T follicular helper cell (primary cell): ENCODE results near the gene UIMC1.

Experiments
- DNase-seq: peaks from one replicate; pipeline ENCODE4 v3.0.0-alpha.2; 2020; ENCODE audit warnings: low read depth

UIMC1 gene

DNA sequence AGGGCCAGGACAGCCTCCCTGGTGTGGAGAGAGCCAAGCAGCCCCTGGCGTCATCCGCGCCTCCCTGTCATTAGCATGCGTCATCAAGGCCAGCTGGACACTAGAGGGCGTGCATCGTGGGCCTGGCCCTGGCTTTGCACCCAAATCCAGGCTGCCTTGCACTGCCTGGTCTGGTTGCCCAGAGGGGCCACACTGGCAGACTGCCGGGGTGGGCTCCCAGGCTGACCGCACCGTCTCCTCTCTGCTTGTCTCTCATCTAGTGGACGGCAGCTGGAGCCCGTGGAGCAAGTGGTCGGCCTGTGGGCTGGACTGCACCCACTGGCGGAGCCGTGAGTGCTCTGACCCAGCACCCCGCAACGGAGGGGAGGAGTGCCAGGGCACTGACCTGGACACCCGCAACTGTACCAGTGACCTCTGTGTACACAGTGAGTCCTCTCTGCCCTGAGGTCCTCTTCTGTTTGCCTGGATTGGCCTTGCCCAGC lies 136.4 kb downstream of the UIMC1 start:
- DNase-seq: no peak

DNA sequence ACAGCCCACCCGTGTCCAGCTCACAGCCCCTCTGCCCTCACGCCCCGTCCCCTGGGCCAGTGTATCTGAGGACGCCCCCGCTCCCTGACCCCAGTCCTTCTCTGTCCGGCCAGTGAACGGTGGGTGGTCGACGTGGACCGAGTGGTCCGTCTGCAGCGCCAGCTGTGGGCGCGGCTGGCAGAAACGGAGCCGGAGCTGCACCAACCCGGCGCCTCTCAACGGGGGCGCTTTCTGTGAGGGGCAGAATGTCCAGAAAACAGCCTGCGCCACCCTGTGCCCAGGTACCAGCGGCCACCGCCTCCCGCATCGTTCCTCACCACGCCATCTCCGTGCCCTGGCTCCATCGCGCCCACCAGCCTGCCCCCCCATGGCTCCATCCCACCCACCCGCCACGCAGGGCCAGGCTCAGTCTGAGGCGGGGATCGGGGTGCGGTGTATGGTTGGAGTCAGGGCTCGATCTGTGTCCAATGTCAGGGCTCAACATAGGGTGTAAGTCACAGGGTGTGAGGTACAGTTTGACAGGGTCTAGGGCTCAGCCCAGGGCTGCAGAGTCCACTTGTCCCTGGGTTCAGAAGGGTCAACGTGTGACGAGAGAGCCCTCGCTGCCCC lies 137.0 kb downstream of the UIMC1 start:
- DNase-seq: no peak

DNA sequence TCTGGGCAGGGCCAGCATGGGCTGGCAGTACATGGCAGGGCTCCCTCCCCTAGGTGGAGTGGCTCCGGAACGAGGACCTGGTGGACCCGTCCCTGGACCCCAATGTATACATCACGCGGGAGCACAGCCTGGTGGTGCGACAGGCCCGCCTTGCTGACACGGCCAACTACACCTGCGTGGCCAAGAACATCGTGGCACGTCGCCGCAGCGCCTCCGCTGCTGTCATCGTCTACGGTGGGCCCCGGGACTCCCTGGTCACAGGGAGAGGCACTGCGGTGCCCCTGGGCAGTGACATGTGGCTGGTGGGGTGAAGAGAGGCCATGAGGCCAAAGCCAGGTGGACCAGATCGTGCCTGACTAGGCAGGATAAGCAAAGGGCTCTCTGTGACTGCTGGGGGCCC lies 137.8 kb downstream of the UIMC1 start:
- DNase-seq: no peak

- no peak for DNase-seq
These were observed 138.5 kb downstream of the UIMC1 start for GRCh38 chr5:176868126-176868525.

DNA sequence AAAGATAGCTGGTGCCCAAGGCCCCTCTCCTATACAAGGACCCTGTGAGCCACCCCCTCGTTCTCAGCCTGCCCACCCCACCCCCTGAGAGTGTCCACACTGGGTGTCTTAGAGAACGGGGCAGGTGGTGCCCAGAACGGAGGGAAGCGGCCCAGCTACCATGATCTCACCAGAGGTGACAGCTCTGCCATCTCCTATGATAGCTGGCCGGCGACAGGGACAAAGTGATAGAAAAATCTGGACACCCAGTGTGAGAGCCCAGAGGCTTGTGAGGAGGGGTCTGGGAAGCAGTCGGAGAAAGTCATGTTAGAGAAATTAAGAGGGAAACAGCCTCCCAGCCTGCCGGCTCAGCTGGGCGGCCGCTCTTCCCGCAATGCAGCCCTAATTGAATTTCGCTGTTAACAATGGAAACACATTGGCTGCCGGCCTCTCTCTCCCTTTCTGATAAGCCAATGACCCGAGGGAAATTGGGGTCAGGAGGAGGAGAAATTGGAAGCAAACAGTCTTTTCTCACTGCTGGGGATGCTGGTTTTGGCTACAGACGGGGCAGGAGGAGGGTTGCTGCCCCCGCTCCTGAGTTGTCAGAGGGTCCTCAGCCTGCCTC lies 139.8 kb downstream of the UIMC1 start:
- no peak for DNase-seq

DNA sequence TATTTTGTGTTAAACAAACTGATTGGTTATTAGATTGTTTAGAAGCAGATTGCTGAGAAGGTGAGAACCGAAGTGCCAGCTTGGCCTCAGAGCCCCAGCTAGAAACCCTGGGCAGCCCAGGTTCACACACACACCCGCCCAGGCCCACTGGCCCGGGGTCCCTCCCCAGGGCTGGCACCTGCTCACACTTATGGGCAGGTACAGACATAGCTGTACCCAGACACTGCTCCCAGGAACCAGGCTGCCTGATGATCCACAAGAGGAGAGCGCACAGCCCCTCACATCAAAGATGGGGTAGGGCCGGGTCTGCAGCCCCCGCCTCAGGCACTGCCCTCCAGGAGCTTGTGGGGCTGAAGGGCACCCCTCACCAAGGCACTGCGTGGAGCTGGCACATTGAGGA lies 140.6 kb downstream of the UIMC1 start:
- DNase-seq: no peak

DNA sequence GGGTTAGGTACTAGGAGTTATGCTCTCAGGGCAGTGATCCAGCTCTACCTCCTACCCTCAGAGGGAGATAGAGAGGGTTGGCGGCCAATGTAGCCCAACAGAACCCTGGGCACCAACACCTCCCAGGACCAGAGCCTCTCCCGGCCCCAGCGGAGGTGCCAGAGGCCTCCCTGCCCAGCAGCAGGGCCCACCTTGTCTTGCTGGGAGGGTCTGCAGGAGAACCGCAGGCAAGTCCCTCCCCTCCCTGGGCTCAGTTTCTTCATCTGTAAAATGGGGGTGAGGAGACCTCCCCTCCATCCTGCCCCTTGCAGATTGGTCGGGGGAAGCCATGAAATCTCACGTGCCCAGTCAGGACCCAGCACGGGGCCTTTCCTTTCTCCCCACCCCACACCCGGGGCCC lies 141.8 kb downstream of the UIMC1 start:
- no peak for DNase-seq

DNA sequence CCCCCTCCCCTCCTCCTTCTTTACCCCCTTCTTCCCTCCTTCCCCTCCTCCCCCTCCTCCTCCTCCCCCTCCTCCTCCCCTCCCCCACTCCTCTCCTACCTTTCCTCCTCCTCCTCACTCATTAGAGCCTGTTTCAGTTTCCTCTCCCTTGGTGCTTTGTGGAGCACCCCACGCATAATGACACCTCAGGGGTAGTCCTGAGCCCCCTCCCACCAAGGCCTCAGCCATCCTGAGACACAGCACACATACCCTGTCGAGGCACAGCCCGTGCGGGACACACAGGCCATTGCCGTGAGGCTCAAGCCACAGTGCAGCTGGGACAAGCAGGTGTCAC lies 142.8 kb downstream of the UIMC1 start:
- no peak for DNase-seq

DNA sequence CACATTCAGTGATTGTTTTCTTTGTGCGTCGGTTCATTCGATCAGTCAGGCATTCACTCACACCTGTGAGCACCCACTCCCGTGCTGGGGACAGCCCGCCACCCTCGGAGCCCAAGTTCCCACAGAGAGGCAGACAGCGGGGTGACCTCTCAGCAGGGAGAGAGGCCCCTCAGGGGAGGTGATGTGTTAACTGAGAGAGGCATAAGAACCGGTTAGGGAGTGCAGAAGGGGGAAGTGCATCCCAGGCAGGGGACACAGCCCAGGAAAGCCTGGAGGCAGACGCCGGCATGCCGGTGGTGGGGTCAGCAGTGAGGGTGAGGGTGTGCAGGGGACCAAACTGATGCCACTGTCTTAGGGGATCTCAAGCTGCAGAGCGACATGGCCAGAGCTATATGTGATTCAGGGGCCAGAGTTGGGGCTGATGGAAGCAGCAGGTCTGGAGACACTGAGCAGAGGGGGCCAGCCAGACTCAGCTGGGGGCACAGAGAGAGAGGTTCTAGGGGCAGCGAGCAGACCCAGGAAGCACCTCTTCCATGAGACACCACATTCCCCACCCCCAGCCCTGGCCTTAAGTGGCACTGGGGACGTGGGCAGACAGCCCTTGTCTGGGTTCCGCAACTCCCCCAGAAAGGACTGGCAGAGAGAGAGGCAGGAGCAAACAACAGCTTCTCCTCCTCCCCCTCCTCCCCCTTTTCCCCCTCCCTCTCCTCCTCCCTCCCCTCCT lies 143.4 kb downstream of the UIMC1 start:
- no peak for DNase-seq

- no peak for DNase-seq
These were observed 144.1 kb downstream of the UIMC1 start for GRCh38 chr5:176862330-176862995.

GRCh38 chr5:176861276-176861675 lies 145.3 kb downstream of the UIMC1 start:
- DNase-seq: no peak

DNA sequence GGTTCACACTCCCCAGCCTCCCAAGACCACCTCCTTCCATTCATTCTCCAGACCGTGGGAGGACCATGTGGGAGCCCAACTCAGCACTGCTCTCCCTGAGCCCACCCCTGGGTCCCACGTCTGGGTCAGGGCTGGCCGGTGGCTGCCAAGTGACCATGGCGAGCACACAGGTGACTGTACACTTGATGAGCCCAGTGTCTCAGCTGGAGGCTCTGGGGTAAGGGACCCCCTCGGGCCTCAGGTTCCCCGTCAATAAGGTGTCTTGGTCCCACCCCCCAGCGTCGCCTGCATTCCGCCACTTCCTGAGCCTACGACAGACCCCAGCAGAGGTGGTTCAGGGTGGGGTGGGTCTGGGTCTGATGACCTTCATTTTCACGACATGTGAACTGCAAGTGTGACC lies 146.2 kb downstream of the UIMC1 start:
- DNase-seq: no peak

DNA sequence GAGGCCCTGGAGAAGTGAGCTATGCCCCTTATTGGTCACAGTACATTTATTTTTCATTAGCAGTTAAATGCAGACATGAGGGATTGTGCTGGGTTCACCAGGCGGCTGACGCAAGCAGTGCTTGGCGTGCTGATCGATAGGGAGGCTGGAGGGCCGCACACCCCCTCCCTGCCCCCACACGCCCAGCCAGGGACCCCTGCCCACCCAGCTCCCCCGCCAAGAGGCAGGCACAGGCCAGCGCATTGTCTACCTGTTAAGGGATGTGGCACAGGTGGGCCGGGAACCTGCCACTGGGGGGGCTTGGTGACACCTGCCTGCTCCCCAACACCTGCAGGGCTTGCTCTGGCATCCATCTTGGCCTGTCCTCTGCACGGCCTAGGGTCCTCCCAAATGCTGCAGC lies 146.7 kb downstream of the UIMC1 start:
- no peak for DNase-seq

DNA sequence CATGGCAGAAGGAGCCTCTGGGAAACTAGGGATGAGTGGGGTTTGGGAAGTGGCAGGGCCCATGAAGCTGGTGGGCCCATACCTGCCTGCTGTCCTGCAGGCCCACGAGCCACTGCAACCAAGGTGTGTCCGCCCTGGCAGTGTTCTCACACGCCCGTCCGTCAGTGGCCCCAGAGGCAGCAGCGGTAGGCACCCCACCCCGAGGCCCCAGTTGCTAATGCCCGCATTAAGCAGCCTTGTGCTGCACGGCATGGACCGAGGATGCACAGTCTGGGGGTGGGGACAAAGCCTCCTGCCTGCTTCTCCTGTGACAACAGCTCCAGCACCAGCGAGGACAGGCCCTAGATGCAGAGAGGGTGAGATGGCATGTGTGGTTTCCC lies 148.7 kb downstream of the UIMC1 start:
- no peak for DNase-seq

DNA sequence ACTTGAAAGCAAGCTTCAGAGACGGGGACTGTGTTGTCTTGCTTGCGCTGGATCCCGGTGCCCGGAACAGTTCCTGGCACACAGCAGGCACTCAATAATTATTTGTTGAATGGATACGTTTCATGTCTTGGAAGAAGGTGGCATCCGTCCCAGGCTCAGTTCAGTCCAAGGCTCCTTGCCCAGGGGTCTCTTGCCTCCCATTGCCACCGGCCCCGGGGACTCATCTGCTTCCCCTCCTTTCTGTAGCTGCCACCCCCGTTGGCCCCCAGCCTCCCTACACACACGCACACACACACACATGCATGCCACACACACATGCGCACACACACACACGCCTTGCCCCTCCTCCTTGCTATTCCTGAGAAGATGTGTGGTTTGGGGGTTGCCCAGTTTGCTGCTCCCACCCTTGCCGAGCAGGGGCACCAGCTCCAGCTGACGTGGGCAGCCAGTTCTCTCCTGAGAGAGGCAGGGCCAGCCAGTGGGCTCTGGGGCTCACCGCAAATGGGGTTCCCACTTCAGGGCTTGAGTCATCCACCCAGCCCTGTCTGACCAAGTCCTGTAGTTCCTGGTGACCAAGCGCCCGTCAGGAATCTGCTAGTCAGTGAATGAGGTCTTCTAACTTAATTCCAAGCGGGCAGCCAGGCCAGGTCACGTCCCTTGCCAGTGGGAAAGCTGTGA lies 149.2 kb downstream of the UIMC1 start:
- DNase-seq: no peak

DNA sequence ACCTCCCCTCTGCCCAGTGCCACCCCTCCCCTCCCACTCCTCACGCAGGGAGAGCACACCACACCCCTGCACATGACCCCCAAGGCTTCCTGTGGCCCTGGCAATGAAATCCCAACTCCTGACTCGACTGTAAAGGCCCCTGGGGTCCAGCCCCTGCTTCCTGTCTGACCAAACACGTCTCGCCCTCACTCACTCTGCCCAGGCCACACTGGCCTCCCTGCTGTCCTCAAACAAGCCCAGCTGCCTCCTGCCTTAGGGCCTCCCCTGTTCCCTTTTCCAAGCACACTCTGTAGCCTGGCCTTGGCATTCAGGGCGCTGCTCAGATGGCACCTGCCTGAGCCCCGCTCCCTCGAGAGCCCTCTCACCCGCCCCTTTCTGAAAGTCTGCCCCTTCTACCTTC lies 149.8 kb downstream of the UIMC1 start:
- DNase-seq: no peak

DNA sequence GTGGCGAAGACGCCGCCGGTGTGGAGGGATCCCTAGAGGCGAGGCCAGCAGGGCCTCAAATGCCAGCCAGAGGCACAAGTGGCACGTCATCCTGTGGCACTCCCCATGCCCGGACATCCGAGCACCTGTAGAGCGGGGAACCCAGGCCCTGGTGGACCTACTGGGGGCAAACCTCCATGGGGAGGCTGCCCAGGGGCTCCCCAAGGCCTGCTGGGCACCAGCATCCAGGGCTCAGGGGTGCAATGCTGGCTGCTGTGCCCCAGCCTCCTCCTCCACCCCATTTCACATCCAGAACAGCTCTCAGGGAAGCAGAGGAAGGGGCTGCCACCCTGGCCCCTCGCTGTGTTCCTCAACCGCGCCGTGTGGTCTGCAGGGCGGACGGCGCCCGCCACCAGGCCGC lies 151.0 kb downstream of the UIMC1 start:
- no peak for DNase-seq
